ENCODE measurements around the gene ZC3HAV1L.

GRCh38 chr7:139049936-139050335, 14.1 kb upstream of the ZC3HAV1L start:
- TF ChIP-seq CTCF (IDR thresholded peaks at IDR 0.05), result no peak
- no peak for TF ChIP-seq EP300 (IDR thresholded peaks at IDR 0.05)
